GM06990 (cell line): ENCODE results near the gene KCNH4.
A peak's percentile ranks its signal among the peaks of the same experiment; 100 is the strongest.

Experiments used
- DNase-seq: peaks from one replicate; pipeline ENCODE4 v3.0.0-alpha.2; 2011; ENCODE audit not compliant: insufficient read length; ENCODE audit errors: extremely low read depth
- H3K27me3 ChIP-seq: replicated peaks from 2 replicates; pipeline ENCODE4 v1.6.0; 2011; ENCODE audit warnings: low read length; ENCODE audit not compliant: control insufficient read depth, insufficient read depth
- H3K36me3 ChIP-seq: 2 replicates; pipeline ENCODE4 v1.5.1; 2011; ENCODE audit warnings: low read length; ENCODE audit not compliant: control insufficient read depth, insufficient read depth
- H3K4me3 ChIP-seq: replicated peaks from 2 replicates; pipeline ENCODE4 v1.5.1; 2011; ENCODE audit warnings: low read depth, mild to moderate bottlenecking, control low read depth, low read length
- CTCF ChIP-seq: IDR thresholded peaks from 2 replicates; pipeline ENCODE4 v1.5.1; 2011; ENCODE audit warnings: low read length, control low read depth, mild to moderate bottlenecking, inconsistent platforms; ENCODE audit not compliant: insufficient read depth, poor library complexity, severe bottlenecking

KCNH4 gene

DNA sequence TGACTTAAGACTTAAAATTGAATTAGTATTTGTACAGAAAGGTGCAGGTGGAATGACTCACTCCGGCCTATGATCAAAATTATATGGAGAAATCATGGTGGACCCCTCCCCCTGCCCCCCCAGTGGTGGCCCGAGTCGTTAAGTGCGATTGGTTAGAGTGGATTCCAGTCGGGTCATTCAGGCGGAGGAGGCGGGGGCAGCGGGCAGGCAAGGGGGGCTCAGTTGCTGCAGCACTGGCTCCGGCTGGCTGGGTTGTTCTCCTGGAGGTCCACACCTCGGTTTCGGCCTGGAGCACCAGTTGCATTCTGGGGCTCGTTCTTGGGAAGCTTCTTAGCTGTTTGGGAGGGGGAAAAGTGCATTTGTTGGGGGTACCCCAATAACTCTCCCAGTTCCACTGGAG, 55.4 kb downstream of the KCNH4 start:
- H3K4me3 ChIP-seq: no peak overlapping the region
- DNase-seq: no peak
- H3K27me3 ChIP-seq: no peaks in the 10 kb centered on the region
- H3K36me3 ChIP-seq: peaks cover 34% of the 10 kb centered on the region
- TF ChIP-seq CTCF: no peak

DNA sequence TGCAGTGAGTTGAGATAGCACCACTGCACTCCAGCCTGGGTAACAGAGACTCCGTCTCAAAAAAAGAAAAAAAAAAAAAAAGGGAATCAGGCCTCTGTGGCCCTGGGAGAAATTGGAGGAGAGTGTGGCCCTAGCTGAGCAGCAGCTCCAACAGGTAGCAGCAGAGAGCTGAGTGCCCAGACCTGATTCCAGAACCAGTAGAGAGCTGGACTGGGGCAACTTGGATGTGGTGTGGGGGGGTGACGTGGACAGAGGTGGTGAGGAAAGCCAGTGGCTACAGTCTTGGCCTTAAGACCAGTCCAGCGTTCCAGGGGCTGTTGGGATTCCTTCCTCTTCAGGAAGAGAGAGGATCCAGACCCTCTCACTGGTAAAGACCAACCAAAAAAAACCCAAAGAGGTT, 56.7 kb downstream of the KCNH4 start:
- Histone ChIP-seq H3K4me3 (no peak overlapping the region), H3K36me3 (peaks cover 22% of the 10 kb centered on the region), H3K27me3 (no peaks in the 10 kb centered on the region)
- no peak for TF ChIP-seq CTCF
- no peak for DNase-seq

- no peak for TF ChIP-seq CTCF
- Histone ChIP-seq H3K27me3 (no peaks in the 10 kb centered on the region), H3K36me3 (peaks cover 15% of the 10 kb centered on the region), H3K4me3 (no peak within 1 kb of the TSS)
- no peak for DNase-seq
Measured at GRCh38 chr17:42122371-42123303, 58.3 kb downstream of the KCNH4 start, which contains the start of gene HSPB9. Gene HSPB9, plus strand, starts transcription at chr17:42122804. Its CDS starts 47 bp downstream, at chr17:42122851.

DNA sequence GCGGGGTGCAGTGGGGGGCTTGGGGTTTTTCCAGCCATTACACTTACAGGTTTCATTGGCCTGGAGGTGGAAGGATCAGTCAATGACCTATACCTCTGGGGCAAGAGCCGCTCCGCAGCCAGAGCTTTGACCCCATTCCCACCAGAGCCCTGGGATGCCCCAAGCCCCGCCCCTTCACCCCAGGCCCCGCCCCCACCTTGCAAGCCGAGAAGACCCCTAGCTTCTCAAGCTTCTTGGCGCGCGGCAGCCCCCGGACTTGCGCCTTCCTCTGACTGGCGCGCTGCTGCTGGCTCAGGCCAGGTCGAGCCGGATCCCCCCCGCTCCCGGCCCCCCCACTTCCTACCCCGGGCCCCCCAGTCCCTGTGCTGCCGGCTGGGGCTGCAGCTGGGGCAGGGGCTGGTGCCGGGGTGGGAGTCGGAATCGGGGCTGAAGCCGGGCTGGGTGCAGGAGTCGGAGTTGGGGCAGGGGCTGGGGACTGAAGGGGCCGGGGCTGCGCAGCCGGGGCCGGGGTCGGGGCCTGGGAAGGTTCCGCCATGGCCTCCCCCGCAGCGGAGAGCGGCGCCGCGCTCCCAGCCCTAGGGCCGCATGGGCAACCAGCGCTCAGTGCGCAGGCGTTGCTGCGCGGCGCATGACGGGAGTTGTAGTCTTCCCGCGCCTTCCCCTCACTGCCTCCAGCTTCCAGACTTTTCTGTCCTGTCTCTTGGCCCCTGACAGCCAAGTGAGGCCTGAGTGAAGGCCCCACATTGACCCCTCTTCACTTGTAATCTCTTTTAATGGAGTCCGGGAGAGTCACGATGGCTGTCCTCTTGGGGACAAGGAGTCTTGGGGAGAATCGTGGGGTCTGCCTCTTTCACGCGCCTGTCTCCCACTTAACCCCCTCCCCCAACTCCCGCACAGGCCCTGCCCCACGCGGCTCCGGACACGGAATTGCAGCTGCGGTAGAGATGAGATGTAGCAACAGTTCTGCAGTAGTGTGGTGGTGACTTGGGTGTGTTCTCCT, 59.9 kb downstream of the KCNH4 start, which contains the start of gene KAT2A:
Gene KAT2A, minus strand, starts transcription at position 598 of the 1,000 bp plus-strand sequence. Its CDS starts 63 bp downstream, at position 535.
- Histone ChIP-seq H3K4me3 (peak within 1 kb of the TSS; percentile 78), H3K27me3 (no peaks in the 10 kb centered on the region), H3K36me3 (peaks cover 16% of the 10 kb centered on the region)
- no peak for TF ChIP-seq CTCF
- peak; percentile 82 for DNase-seq

DNA sequence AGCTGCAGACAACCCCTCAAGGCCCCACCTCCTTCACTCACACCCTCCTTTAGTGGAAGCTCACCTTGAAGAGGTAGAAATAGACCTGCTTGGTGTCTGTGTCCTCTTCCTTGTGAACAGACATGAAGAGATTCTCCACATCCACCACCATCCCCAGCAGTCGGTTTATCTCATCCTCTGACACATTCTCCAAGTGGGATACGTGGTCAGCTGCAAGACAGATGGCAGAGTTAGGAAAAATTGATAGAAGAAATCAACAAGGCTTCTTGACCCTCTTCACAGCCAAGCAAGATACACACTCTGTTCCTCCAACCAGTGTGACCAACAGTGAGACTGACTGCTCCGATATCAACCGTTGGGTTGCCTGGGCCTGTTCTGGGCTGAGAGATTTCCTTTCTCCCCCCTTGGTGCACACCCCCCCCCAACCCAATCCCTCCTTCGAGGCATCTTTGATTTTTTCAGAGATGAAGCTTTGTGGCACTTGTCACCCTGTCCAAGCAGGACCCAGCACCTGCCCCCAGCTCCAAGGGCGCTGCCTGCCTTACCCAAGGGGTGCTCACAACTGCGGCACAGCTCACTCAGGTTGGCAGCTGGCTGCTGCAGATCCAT, 60.7 kb downstream of the KCNH4 start:
- peaks cover 16% of the 10 kb centered on the region for H3K36me3 ChIP-seq
- no peak for DNase-seq
- no peak for TF ChIP-seq CTCF
- H3K4me3 ChIP-seq: peak overlapping the region; percentile 78
- no peaks in the 10 kb centered on the region for H3K27me3 ChIP-seq
